HepG2 (cell line): ENCODE data around the gene RNASE1. TPM values are rescaled to one million over a fixed set of nuclear protein-coding genes. Genes with fewer than 3 reads are reported as not detected.
"Not testable (repeated sequence)": the region's sequence is repeated elsewhere in the genome, so short reads cannot be mapped to it uniquely, and the experiment has no call there.

Experiments
- ATAC-seq: fragments of 200-7000 bp; cut with Tn5 transposase; 3 replicates; pipeline ENCODE4 v1.9.1; 2020; ENCODE audit warnings: mild to moderate bottlenecking, moderate library complexity
- BruUV-seq: library from RNA; stranded (reverse); fragments of 400-500 nt; replicated peaks from 2 replicates; lab custom pipeline; 2021; lab: Mats Ljungman, UMichigan
- CTCF ChIA-PET: fragments of 300-600 bp; formaldehyde crosslinking; extraction: SDS; loops from one replicate; lab custom pipeline; 2021; ENCODE audit warnings: low total read pairs, inconsistent platforms, low intra/inter-chr PET ratio; lab: Yijun Ruan, JAX
- POLR2A ChIA-PET: fragments of 350-600 bp; sonication (Branson Sonifier 250); formaldehyde crosslinking; loops from one replicate; lab custom pipeline; 2020; ENCODE audit warnings: antibody characterized with exemption, inconsistent platforms; lab: Yijun Ruan, JAX
- DNase-seq: peaks from one replicate; pipeline ENCODE4 v3.0.0-alpha.2; 2015; ENCODE audit warnings: low spot score
- FAIRE-seq: peaks from 3 replicates; lab custom pipeline; 2011; peaks lifted over from hg19 to GRCh38; lab: Jason Lieb, UNC
- H2AFZ ChIP-seq: one replicate; pipeline ENCODE4 v1.6.1; 2011; ENCODE audit warnings: low read length, inconsistent platforms
- H3K27ac ChIP-seq: fragments of 300-600 bp; 3 replicates; pipeline ENCODE4 v1.8.0; 2011; ENCODE audit warnings: mixed run types, mild to moderate bottlenecking, mixed read lengths, low read length, inconsistent platforms; ENCODE audit not compliant: insufficient read depth; ENCODE audit errors: extremely low read length
- H3K27me3 ChIP-seq, 2 experiments: fragments of 200-600 bp in 1 of 2; 2 replicates in 1 of 2; 3 replicates in 1 of 2; pipeline versions ENCODE4 v1.6.0 to v1.8.0; 2011; ENCODE audit warnings: low read length in 2 of 2, mild to moderate bottlenecking in 2 of 2, moderate library complexity in 2 of 2, inconsistent platforms in 1 of 2; ENCODE audit not compliant: insufficient read depth in 2 of 2, control insufficient read depth in 1 of 2
- H3K36me3 ChIP-seq, 2 experiments: fragments of 200-600 bp in 1 of 2; replicated peaks in 1 of 2; 2 replicates in 1 of 2; 3 replicates in 1 of 2; pipeline versions ENCODE4 v1.5.1 to v1.8.0; 2011; ENCODE audit warnings: low read length in 2 of 2, inconsistent platforms in 1 of 2; ENCODE audit not compliant: insufficient read depth in 2 of 2, control insufficient read depth in 1 of 2
- H3K4me1 ChIP-seq: 2 replicates; pipeline ENCODE4 v1.5.1; 2012; ENCODE audit warnings: low read length, inconsistent platforms; ENCODE audit not compliant: insufficient read depth
- H3K4me2 ChIP-seq: 2 replicates; pipeline ENCODE4 v1.6.0; 2011; ENCODE audit warnings: low read depth, low read length, inconsistent platforms
- H3K4me3 ChIP-seq, 3 experiments: fragments of 200-600 bp in 1 of 3; sonication (generic), shearing (Covaris generic) in 1 of 3; replicated peaks in 1 of 3; 2 replicates each; pipeline ENCODE4 v1.5.1; 2011 to 2016; ENCODE audit warnings: low read length in 3 of 3, inconsistent platforms in 2 of 3, low read depth in 2 of 3, mild to moderate bottlenecking in 2 of 3, control low read depth in 1 of 3, mixed read lengths in 1 of 3; ENCODE audit not compliant: insufficient read depth in 1 of 3
- H3K79me2 ChIP-seq: one replicate; pipeline ENCODE4 v1.6.1; 2011; ENCODE audit warnings: low read length, inconsistent platforms; ENCODE audit not compliant: insufficient read depth
- H3K9ac ChIP-seq: 2 replicates; pipeline ENCODE4 v1.6.0; 2011; ENCODE audit warnings: mild to moderate bottlenecking, low read depth, low read length, inconsistent platforms; ENCODE audit not compliant: insufficient read depth
- H3K9me3 ChIP-seq: 2 replicates; pipeline ENCODE4 v1.5.1; 2012; ENCODE audit warnings: mild to moderate bottlenecking, low read length
- H4K20me1 ChIP-seq: 2 replicates; pipeline ENCODE4 v1.6.0; 2011; ENCODE audit warnings: inconsistent platforms, mild to moderate bottlenecking, low read length, moderate library complexity; ENCODE audit not compliant: insufficient read depth
- AGO2 ChIP-seq: fragments of 200-400 bp; formaldehyde crosslinking; optimal IDR thresholded peaks from 2 replicates; pipeline ENCODE3; 2017; ENCODE audit warnings: mild to moderate bottlenecking, low read depth, low read length, moderate library complexity
- FOXK2 ChIP-seq: fragments of 450-650 bp; IDR thresholded peaks from 2 replicates; pipeline ENCODE4 v1.6.1; 2016
- IKZF1 ChIP-seq: fragments of 450-650 bp; IDR thresholded peaks from 2 replicates; pipeline ENCODE4 v1.7.1; 2016
- SYNCRIP ChIP-seq: fragments of 200-400 bp; formaldehyde crosslinking; IDR thresholded peaks from 2 replicates; pipeline ENCODE4 v1.6.1; 2018; ENCODE audit warnings: mild to moderate bottlenecking, low read depth, low read length; ENCODE audit not compliant: insufficient read depth
- ZBTB10 ChIP-seq: sonication (generic); formaldehyde crosslinking; IDR thresholded peaks from 2 replicates; pipeline ENCODE4 v1.4.0; 2020; ENCODE audit warnings: missing genetic modification reagents, borderline replicate concordance
- ZNF720 ChIP-seq: sonication (generic); formaldehyde crosslinking; IDR thresholded peaks from 2 replicates; pipeline ENCODE4 v1.4.0; 2020; ENCODE audit warnings: missing genetic modification reagents
- ZNF83 ChIP-seq: sonication (generic); formaldehyde crosslinking; IDR thresholded peaks from 2 replicates; pipeline ENCODE4 v1.4.0; 2020; ENCODE audit warnings: missing genetic modification reagents, mild to moderate bottlenecking, borderline replicate concordance
- WGBS: methylation state at CpG from one replicate; pipeline ENCODE4 v1.1.6; 2017; ENCODE audit warnings: low lambda C conversion rate; 5-methylcytosine and 5-hydroxymethylcytosine counted together
- in situ Hi-C: cut with HindIII; loops from 2 replicates; pipeline ENCODE4 v1.10.0; 2017; ENCODE audit warnings: low pct_unique_long_range_greater_than_20kb; ENCODE audit not compliant: extremely low pct_ligation_motif_present
- intact Hi-C: fragments of 100-400 bp; cut with micrococcal nuclease; formaldehyde crosslinking; loops from one replicate; pipeline ENCODE4 v1.10.0; 2022; ENCODE audit not compliant: unreplicated experiment
- polyA plus RNA-seq, 8 experiments: library from polyadenylated mRNA; depleted of rRNA in 3 of 8; stranded (reverse) in 7 of 8; unstranded in 1 of 8; fragments of >200 nt; fragmentation: Illumina TruSeq in 4 of 8; extraction: Trizol in 4 of 8; gene quantifications; 2 replicates each; pipeline versions ENCODE4 v1.2.1 to v1.2.3, GENCODE V29; 2011 to 2016; ENCODE audit warnings: low read depth in 4 of 8, missing spikeins in 1 of 8, mixed read lengths in 1 of 8; ENCODE audit not compliant: insufficient read depth in 1 of 8
- total RNA-seq, 5 experiments: library from RNA; depleted of rRNA; stranded (reverse); fragments of >200 nt; fragmentation: Illumina TruSeq; extraction: Trizol; gene quantifications; 2 replicates each; pipeline ENCODE4 v1.2.3, GENCODE V29; 2016; ENCODE audit warnings: low read depth in 1 of 5
- TF ChIP-seq, protein P1 (sequence below): sonication (generic); formaldehyde crosslinking; IDR thresholded peaks from 2 replicates; pipeline ENCODE4 v1.4.0; 2020; ENCODE audit warnings: missing genetic modification reagents

The RNASE1 gene
- total and polyA plus RNA-seq, 2 of the 13 experiments (the other 11 are each of a cell fraction or from before 2014, with no cell fraction given) = not detected

DNA sequence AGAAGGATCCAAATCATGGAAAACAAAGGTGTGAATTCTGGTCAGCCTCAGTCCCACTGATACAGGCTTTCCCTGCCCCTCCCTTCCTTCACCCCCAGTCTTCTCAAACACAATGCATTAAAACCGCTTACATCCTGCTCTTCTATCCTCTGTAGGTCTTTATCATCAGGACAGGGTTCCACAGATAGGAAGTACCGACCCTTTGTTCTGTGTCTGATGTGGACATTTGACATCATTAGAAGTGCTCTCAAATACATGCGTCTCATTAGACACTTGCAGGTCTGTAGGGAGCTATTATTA, 34.1 kb downstream of the RNASE1 start (continued):
- TF ChIP-seq ZBTB10 (no peak), ZNF83 (CRISPR knock-in tag) (no peak), FOXK2 (no peak), AGO2 (no peak), IKZF1 (no peak), ZNF720 (CRISPR knock-in tag) (no peak)

DNA sequence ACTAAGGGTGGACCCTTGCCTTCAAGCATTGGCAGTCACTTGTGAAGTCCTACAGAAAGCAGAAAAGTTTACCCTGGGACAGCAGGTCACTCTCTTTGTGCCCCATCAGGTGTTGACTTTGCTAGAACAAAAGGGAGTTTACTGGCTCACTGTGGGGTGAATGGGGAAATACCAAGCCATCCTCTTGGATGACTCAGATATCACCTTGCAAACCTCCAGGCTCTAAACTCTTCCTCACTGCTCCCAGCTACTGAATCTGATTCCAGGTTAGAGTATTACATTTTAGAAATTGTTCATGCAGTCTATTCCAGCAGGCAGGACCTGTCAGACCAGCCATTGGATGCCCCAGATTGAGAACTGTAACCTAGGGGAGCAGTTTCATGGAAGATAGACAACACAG, 41.7 kb downstream of the RNASE1 start:
- no peak for FAIRE-seq
- no peak for ATAC-seq
- in situ Hi-C loops = no loop called here
- TF ChIP-seq, protein P1, sequence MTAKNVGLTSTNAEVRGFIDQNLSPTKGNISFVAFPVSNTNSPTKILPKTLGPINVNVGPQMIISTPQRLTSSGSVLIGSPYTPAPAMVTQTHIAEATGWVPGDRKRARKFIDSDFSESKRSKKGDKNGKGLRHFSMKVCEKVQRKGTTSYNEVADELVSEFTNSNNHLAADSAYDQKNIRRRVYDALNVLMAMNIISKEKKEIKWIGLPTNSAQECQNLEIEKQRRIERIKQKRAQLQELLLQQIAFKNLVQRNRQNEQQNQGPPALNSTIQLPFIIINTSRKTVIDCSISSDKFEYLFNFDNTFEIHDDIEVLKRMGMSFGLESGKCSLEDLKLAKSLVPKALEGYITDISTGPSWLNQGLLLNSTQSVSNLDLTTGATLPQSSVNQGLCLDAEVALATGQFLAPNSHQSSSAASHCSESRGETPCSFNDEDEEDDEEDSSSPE = no peak
- TF ChIP-seq SYNCRIP = no peak
- intact Hi-C loops = no loop called here
- no TSS peak for BruUV-seq
- Histone ChIP-seq H3K27ac (no peak overlapping the region), H3K27me3 (no peaks in the 10 kb centered on the region), H3K9ac (no peak overlapping the region), H3K36me3 (no peaks in the 10 kb centered on the region), H3K4me1 (no peaks in the 10 kb centered on the region), H3K4me3 (no peak overlapping the region), H3K79me2 (no peaks in the 10 kb centered on the region), H3K9me3 (no peaks in the 10 kb centered on the region), H2AFZ (no peak overlapping the region), H3K4me2 (no peak overlapping the region), H4K20me1 (no peaks in the 10 kb centered on the region)
- ChIA-PET CTCF (no interaction called here), POLR2A (no interaction called here)
- no peak for DNase-seq

GRCh38 chr14:20759465-20759864, 43.2 kb downstream of the RNASE1 start:
- H3K79me2 ChIP-seq, POLR2A ChIA-PET, H3K9me3 ChIP-seq, ATAC-seq, CTCF ChIA-PET, FAIRE-seq, H3K9ac ChIP-seq, H3K4me2 ChIP-seq, H3K27me3 ChIP-seq, H2AFZ ChIP-seq, BruUV-seq, DNase-seq, H3K4me3 ChIP-seq, H4K20me1 ChIP-seq, intact Hi-C loops, H3K36me3 ChIP-seq, H3K27ac ChIP-seq, in situ Hi-C loops, H3K4me1 ChIP-seq: not testable (repeated sequence)
- 56% methylated on average over 5 of the region's 5 CpGs for WGBS
